ENCODE measurements around the gene PITPNB.

- TF ChIP-seq CTCF (IDR thresholded peaks at IDR 0.05): no peak
- TF ChIP-seq POLR2A (IDR thresholded peaks at IDR 0.05): no peak
- no peak for TF ChIP-seq POLR2AphosphoS5 (IDR thresholded peaks at IDR 0.05)
These were observed 26.2 kb downstream of the PITPNB start for GRCh38 chr22:27892811-27893210.

Data from suprapubic skin (tissue), 4 donors.